Mesenteric fat pad (tissue), 1 donor: ENCODE data around the gene TTC39B. TPM values are rescaled to one million over a fixed set of nuclear protein-coding genes. Genes with fewer than 3 reads are reported as not detected.
"Not testable (repeated sequence)": the region's sequence is repeated elsewhere in the genome, so short reads cannot be mapped to it uniquely, and the experiment has no call there.

ENCODE experiments used
- DNase-seq: peaks from one replicate; pipeline ENCODE4 v3.0.0-alpha.2; 2020; ENCODE audit warnings: low spot score
- total RNA-seq: library from RNA; stranded (reverse); fragmentation: NEBNext Ultra II Directional; extraction: Animal tissue kit (Norgen Biotek cat#: 25700); gene quantifications from one replicate; pipeline ENCODE4 v1.2.1, GENCODE V29; 2021
- donor health status: DM: yes; HTN: yes; CAD: no.

Gene TTC39B
- total RNA-seq, 1 donor from 2014 or later = 7.2 TPM

DNA sequence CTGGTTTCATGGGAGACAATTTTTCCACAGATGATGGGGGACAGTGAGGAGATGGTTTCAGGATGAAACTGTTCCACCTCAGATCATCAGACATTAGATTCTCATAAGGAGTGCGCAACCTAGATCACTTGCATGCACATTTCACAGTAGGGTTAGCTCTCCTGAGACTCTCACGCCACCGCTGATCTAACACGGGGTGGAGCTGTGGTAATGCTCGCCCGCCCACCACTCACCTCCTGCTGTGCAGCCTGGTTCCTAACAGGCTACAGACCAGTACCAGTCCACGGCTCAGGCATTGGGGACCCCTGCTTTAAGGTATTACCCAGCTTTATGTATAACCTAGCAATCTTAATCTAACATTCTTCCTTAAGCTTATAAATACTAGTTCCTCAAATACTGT lies 35.6 kb downstream of the TTC39B start:
- DNase-seq = no peak

DNA sequence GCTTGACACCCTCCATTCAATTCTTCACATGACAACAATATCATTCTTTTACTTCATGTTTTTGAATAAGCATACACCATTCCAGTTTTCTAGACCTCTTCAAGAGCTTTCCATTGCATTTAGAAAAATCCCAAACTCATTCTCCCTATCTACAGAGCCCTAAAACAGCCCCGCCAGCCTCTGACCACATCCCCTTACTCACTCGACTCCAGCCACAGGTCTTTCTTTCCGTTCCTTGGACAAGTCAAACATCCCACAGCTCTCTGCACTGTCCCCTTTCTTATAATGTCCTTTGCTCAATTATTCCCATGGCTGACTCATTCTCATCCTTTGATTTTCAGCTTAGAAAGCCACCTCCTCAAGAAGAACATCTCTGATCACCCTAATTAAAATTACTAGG lies 38.2 kb downstream of the TTC39B start:
- DNase-seq = no peak

- DNase-seq = no peak
These were observed 38.7 kb downstream of the TTC39B start for GRCh38 chr9:15268317-15268716.

DNA sequence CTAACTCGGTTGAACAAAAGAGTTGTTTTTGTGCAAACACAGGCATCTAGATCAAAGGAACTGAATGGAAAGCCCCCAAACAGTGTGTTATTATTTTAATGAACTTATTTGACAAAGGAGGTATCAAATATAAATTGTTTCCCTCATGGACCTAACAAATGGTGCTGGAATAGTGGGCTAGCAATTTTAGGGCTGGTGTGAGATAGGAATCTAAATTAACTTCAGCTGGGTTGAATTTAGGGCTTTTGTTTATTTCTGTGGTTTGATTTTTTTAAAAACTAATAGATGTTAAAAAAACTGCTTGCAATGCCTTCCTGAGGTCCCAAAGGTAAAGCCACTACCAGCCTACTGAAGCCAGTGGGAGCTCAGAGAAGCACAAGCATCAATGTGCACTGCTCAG lies 42.1 kb downstream of the TTC39B start:
- no peak for DNase-seq

DNA sequence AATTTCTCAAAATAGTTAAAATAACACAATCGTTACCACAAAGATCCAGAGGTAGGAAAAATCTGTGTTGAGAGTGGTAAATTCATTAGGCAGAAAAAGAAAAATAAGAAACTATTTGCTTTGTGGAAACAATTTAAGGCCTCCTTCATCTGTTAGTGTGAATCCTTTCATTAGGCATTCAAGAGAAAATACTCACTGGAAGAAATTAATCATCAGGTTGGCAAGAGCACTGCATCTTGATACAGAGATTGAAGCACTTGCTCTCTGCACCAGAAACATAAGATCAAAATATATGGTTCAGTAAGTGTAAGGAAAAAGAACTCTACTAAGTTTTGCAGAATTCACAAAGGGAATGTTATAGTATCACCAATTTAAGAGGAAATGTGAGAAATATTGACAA lies 44.4 kb downstream of the TTC39B start:
- DNase-seq = no peak

GRCh38 chr9:15256426-15256825 lies 50.6 kb downstream of the TTC39B start:
- no peak for DNase-seq

GRCh38 chr9:15253786-15254185 lies 53.2 kb downstream of the TTC39B start:
- DNase-seq = no peak

- DNase-seq = no peak
These were observed 53.8 kb downstream of the TTC39B start for GRCh38 chr9:15253197-15253596.

GRCh38 chr9:15249981-15250380 lies 57.0 kb downstream of the TTC39B start:
- DNase-seq = no peak

- no peak for DNase-seq
These were observed 57.8 kb downstream of the TTC39B start for GRCh38 chr9:15249042-15249818.

DNA sequence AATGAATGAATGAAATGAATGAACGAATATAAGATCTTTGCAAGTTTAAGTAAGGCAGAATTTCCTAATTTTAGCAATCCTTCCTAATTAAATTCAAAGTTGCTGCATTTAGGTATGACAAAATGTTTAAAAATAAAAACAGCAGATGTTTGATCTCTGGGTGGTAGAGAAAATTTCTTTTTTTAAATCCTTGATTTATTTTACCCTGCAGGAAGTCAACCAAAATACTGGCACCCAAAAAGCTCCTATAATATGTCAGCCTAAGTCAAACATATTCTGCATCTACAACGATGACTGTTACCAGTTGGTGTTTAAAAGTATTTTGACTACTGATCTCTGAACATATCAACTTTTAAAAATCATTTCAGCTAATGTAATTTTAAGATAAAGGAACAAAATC lies 58.4 kb downstream of the TTC39B start:
- DNase-seq = no peak

GRCh38 chr9:15248081-15248480 lies 58.9 kb downstream of the TTC39B start:
- no peak for DNase-seq

DNA sequence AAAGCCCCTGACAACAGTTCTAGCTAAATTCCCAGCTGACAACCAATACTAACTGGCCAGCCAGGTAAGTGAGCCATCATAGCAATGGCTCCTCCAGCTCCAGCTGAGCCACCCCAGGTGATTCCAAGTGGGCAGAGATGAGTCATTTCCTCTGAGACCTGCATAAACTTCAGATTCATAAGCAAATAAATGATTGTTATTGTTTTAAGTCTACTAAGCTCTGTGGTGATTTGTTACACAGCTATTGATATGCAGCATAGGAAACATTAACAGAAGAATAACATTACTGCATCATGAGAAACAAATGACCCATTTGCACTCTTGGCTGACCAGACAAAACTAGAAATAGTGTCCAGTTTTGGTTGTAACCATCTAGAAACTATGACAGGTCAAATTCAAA lies 60.3 kb downstream of the TTC39B start:
- no peak for DNase-seq

GRCh38 chr9:15246243-15246642 lies 60.8 kb downstream of the TTC39B start:
- no peak for DNase-seq

GRCh38 chr9:15244001-15244441 lies 63.0 kb downstream of the TTC39B start:
- no peak for DNase-seq

DNA sequence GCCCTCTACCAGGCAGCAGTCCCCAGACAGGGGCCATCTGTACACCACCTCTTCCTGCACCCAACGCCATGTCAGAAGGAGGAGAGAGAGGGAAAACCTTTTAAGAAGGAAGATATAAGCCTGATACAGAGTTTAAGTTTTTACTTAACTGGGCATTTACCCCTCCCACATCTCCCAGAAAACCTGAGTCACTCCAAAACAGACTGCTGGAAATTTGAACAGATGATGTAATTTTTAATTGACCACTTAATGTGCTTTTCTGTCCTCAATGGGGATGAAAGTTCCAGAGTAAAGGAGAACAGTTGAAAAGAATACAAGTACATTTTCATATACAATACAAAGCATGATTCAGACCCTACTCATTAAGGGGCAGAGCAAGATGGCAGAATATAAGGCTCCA lies 63.9 kb downstream of the TTC39B start:
- DNase-seq = no peak

DNA sequence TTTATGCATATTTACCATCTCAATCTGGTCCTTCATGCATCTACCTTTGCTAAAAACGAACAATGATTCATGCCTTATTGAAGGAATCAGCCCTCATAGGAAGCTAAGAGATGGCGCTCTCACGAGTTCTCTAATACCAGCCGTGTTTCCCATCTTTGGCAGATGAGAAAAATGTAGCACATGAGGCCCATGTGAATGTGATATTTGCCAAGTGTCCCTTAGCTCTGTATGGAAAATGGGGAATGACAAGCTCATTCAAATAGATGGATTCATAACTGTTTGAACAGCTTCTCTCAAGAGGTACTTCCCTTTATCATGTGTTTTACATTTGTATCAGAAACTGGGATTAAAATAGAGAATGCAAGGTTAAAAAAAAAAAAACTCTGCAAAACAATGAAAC lies 66.1 kb downstream of the TTC39B start:
- no peak for DNase-seq

DNA sequence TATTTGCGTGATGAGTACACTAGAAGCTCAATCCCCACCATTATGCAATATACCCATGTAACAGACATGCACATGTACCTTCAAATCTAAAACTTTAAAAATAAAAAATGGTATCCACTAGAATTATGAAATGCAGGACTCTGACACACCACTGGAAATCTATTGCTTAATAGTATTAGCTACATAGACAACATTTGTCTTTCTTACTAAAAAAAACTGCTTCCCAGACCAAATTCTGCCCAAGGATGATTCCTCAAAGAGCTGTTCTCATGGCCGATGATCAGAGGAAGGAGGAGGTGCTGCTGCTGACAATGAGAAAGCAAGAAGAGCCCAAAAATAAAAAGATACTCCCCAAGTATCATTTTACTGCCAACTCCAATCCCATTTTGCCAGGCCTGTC lies 67.2 kb downstream of the TTC39B start:
- DNase-seq = no peak

GRCh38 chr9:15238646-15239045 lies 68.4 kb downstream of the TTC39B start:
- no peak for DNase-seq

- no peak for DNase-seq
These were observed 71.4 kb downstream of the TTC39B start for GRCh38 chr9:15235658-15236057.

GRCh38 chr9:15233941-15234490 lies 73.0 kb downstream of the TTC39B start:
- DNase-seq = not testable (repeated sequence)

GRCh38 chr9:15232706-15233280 lies 74.2 kb downstream of the TTC39B start:
- DNase-seq = not testable (repeated sequence)
